ENCODE measurements around the gene ANO2. TPM values are rescaled to one million over a fixed set of nuclear protein-coding genes. Genes with fewer than 3 reads are reported as not detected.

The ANO2 gene
- total and polyA plus RNA-seq, 2 experiments from 2014 or later = 2.3 to 4.6 TPM

- Histone ChIP-seq H3F3A (replicated peaks; ENCODE audit: low read depth) (no peaks in the 10 kb centered on the region), H3K4me3 (no peak overlapping the region), H3K4me2 (no peak overlapping the region), H3K9me2 (ENCODE audit: insufficient read depth) (no peaks in the 10 kb centered on the region), H4K20me1 (replicated peaks; ENCODE audit: insufficient read depth) (0 out of 2 replicates have a peak, but pooled peaks cover 3% of the 10 kb centered on the region), H3K27ac (ENCODE audit: low read depth) (no peak overlapping the region), H3K4me1 (ENCODE audit: insufficient read depth) (peaks cover 15% of the 10 kb centered on the region), H2AFZ (peak overlapping the region; percentile 8; the same call in 1 of the 2 replicates), H3K79me2 (replicated peaks; ENCODE audit: insufficient read depth) (no peaks in the 10 kb centered on the region), H3K36me3 (ENCODE audit: insufficient read depth) (no peaks in the 10 kb centered on the region), H3K27me3 (ENCODE audit: insufficient read depth) (no peaks in the 10 kb centered on the region)
- TF ChIP-seq ZNF331 (CRISPR knock-in tag; IDR thresholded peaks at IDR 0.05; ENCODE audit: low read depth) (no peak), NANOG (IDR thresholded peaks at IDR 0.05; ENCODE audit: borderline replicate concordance) (no peak), CREB1 (CRISPR knock-in tag; IDR thresholded peaks at IDR 0.05; ENCODE audit: low read depth) (no peak), EZH2phosphoT487 (IDR thresholded peaks at IDR 0.05; ENCODE audit: unreplicated experiment) (no peak), POLR2AphosphoS5 (IDR thresholded peaks at IDR 0.05; ENCODE audit: low read depth) (no peak), STAT1 (IDR thresholded peaks at IDR 0.05; ENCODE audit: unreplicated experiment) (no peak), ZNF114 (CRISPR knock-in tag; IDR thresholded peaks at IDR 0.05) (no peak), CTCF (conservative IDR thresholded peaks at IDR 0.05; ENCODE audit: low read depth in 2 of 2) (no peak), REST (IDR thresholded peaks at IDR 0.05; ENCODE audit: unreplicated experiment) (no peak), EZH2 (IDR thresholded peaks at IDR 0.05; ENCODE audit: low read depth, unreplicated experiment) (no peak), JUNB (IDR thresholded peaks at IDR 0.05; ENCODE audit: unreplicated experiment) (no peak)
- TF ChIP-seq, protein P1, sequence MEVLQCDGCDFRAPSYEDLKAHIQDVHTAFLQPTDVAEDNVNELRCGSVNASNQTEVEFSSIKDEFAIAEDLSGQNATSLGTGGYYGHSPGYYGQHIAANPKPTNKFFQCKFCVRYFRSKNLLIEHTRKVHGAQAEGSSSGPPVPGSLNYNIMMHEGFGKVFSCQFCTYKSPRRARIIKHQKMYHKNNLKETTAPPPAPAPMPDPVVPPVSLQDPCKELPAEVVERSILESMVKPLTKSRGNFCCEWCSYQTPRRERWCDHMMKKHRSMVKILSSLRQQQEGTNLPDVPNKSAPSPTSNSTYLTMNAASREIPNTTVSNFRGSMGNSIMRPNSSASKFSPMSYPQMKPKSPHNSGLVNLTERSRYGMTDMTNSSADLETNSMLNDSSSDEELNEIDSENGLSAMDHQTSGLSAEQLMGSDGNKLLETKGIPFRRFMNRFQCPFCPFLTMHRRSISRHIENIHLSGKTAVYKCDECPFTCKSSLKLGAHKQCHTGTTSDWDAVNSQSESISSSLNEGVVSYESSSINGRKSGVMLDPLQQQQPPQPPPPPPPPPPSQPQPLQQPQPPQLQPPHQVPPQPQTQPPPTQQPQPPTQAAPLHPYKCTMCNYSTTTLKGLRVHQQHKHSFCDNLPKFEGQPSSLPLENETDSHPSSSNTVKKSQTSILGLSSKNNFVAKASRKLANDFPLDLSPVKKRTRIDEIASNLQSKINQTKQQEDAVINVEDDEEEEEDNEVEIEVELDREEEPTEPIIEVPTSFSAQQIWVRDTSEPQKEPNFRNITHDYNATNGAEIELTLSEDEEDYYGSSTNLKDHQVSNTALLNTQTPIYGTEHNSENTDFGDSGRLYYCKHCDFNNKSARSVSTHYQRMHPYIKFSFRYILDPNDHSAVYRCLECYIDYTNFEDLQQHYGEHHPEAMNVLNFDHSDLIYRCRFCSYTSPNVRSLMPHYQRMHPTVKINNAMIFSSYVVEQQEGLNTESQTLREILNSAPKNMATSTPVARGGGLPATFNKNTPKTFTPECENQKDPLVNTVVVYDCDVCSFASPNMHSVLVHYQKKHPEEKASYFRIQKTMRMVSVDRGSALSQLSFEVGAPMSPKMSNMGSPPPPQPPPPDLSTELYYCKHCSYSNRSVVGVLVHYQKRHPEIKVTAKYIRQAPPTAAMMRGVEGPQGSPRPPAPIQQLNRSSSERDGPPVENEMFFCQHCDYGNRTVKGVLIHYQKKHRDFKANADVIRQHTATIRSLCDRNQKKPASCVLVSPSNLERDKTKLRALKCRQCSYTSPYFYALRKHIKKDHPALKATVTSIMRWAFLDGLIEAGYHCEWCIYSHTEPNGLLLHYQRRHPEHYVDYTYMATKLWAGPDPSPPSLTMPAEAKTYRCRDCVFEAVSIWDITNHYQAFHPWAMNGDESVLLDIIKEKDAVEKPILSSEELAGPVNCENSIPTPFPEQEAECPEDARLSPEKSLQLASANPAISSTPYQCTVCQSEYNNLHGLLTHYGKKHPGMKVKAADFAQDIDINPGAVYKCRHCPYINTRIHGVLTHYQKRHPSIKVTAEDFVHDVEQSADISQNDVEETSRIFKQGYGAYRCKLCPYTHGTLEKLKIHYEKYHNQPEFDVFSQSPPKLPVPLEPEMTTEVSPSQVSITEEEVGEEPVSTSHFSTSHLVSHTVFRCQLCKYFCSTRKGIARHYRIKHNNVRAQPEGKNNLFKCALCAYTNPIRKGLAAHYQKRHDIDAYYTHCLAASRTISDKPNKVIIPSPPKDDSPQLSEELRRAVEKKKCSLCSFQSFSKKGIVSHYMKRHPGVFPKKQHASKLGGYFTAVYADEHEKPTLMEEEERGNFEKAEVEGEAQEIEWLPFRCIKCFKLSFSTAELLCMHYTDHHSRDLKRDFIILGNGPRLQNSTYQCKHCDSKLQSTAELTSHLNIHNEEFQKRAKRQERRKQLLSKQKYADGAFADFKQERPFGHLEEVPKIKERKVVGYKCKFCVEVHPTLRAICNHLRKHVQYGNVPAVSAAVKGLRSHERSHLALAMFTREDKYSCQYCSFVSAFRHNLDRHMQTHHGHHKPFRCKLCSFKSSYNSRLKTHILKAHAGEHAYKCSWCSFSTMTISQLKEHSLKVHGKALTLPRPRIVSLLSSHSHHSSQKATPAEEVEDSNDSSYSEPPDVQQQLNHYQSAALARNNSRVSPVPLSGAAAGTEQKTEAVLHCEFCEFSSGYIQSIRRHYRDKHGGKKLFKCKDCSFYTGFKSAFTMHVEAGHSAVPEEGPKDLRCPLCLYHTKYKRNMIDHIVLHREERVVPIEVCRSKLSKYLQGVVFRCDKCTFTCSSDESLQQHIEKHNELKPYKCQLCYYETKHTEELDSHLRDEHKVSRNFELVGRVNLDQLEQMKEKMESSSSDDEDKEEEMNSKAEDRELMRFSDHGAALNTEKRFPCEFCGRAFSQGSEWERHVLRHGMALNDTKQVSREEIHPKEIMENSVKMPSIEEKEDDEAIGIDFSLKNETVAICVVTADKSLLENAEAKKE (CRISPR knock-in tag; IDR thresholded peaks at IDR 0.05) = no peak
- TF ChIP-seq, protein P2, sequence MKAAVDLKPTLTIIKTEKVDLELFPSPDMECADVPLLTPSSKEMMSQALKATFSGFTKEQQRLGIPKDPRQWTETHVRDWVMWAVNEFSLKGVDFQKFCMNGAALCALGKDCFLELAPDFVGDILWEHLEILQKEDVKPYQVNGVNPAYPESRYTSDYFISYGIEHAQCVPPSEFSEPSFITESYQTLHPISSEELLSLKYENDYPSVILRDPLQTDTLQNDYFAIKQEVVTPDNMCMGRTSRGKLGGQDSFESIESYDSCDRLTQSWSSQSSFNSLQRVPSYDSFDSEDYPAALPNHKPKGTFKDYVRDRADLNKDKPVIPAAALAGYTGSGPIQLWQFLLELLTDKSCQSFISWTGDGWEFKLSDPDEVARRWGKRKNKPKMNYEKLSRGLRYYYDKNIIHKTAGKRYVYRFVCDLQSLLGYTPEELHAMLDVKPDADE (IDR thresholded peaks at IDR 0.05) = no peak
- Mint-ChIP-seq H3K4me3 (no peak overlapping the region), H3K9me3 (no peaks in the 10 kb centered on the region), H3K27ac (no peak overlapping the region), H3K27me3 (ENCODE audit: insufficient read depth, low read depth, poor library complexity) (peaks cover 4% of the 10 kb centered on the region), H3K36me3 (ENCODE audit: low read depth) (no peaks in the 10 kb centered on the region), H3K4me1 (peaks cover 28% of the 10 kb centered on the region)
- ATAC-seq = no peak
- DNase-seq (ENCODE audit: low spot score) = no peak
These were observed 44.6 kb upstream of the ANO2 start for GRCh38 chr12:5989621-5990020.

All from GM23338 (cell line).